Endometrial microvascular endothelial cells (primary cell): ENCODE results near the gene PEPD. TPM values are rescaled to one million over a fixed set of nuclear protein-coding genes. Genes with fewer than 3 reads are reported as not detected.

Experiments used
- in situ Hi-C: cut with HindIII; loops from 2 replicates; pipeline ENCODE4 v1.10.0; 2017; ENCODE audit warnings: low sequenced_read_pairs, low pct_unique_long_range_greater_than_20kb; ENCODE audit errors: inconsistent ontology term
- total RNA-seq: library from RNA; depleted of rRNA; stranded (reverse); fragments of >200 nt; gene quantifications from one replicate; pipeline ENCODE4 v1.2.3, GENCODE V29; 2015; ENCODE audit errors: inconsistent ontology term

The PEPD gene
- total RNA-seq, 1 donor from 2014 or later = 76.7 TPM

GRCh38 chr19:33515921-33516320, 5.7 kb downstream of the PEPD start:
- in situ Hi-C loops = no loop called here

- in situ Hi-C loops = no loop called here
Measured at GRCh38 chr19:33514885-33515551, 6.6 kb downstream of the PEPD start.

- in situ Hi-C loops = no loop called here
Measured at GRCh38 chr19:33513424-33513823, 8.2 kb downstream of the PEPD start.

GRCh38 chr19:33512580-33513137, 8.9 kb downstream of the PEPD start:
- in situ Hi-C loops = no loop called here

- in situ Hi-C loops = no loop called here
Measured at GRCh38 chr19:33512021-33512420, 9.6 kb downstream of the PEPD start.

- in situ Hi-C loops = no loop called here
Measured at GRCh38 chr19:33511346-33511745, 10.2 kb downstream of the PEPD start.

- in situ Hi-C loops = no loop called here
Measured at GRCh38 chr19:33510462-33511194, 11.0 kb downstream of the PEPD start.

GRCh38 chr19:33509774-33510173, 11.8 kb downstream of the PEPD start:
- in situ Hi-C loops = no loop called here

- in situ Hi-C loops = no loop called here
Measured at GRCh38 chr19:33508941-33509614, 12.5 kb downstream of the PEPD start.

GRCh38 chr19:33508431-33508830, 13.2 kb downstream of the PEPD start:
- in situ Hi-C loops = no loop called here

GRCh38 chr19:33508009-33508408, 13.6 kb downstream of the PEPD start:
- in situ Hi-C loops = no loop called here

- in situ Hi-C loops = no loop called here
Measured at GRCh38 chr19:33507021-33507956, 14.3 kb downstream of the PEPD start.

- in situ Hi-C loops = no loop called here
Measured at GRCh38 chr19:33506498-33506897, 15.1 kb downstream of the PEPD start.

- in situ Hi-C loops = no loop called here
Measured at GRCh38 chr19:33505823-33506222, 15.8 kb downstream of the PEPD start.

- in situ Hi-C loops = no loop called here
Measured at GRCh38 chr19:33505148-33505547, 16.4 kb downstream of the PEPD start.

- in situ Hi-C loops = no loop called here
Measured at GRCh38 chr19:33504058-33504444, 17.5 kb downstream of the PEPD start.

- in situ Hi-C loops = no loop called here
Measured at GRCh38 chr19:33503433-33504057, 18.0 kb downstream of the PEPD start.

- in situ Hi-C loops = no loop called here
Measured at GRCh38 chr19:33503030-33503429, 18.6 kb downstream of the PEPD start.
